Peyer's patch (tissue), 4 donors: ENCODE measurements around the gene GPR146. TPM values are rescaled to one million over a fixed set of nuclear protein-coding genes. Genes with fewer than 3 reads are reported as not detected.
"Not testable (repeated sequence)": the region's sequence is repeated elsewhere in the genome, so short reads cannot be mapped to it uniquely, and the experiment has no call there.

Source experiments
- DNase-seq, 3 donors: peaks; one replicate each; pipeline ENCODE4 v3.0.0-alpha.2; 2017 to 2019
- H3K27ac ChIP-seq, 4 donors: fragments of 200-600 bp; sonication (generic); one replicate each; pipeline ENCODE4 v1.5.1; 2016 to 2019
- H3K27me3 ChIP-seq, 2 donors: fragments of 200-600 bp; sonication (generic); one replicate each; pipeline ENCODE4 v1.5.1; 2019
- H3K36me3 ChIP-seq, 3 donors: fragments of 200-600 bp; sonication (generic); one replicate each; pipeline ENCODE4 v1.5.1; 2016 to 2019
- H3K4me1 ChIP-seq, 4 donors: fragments of 200-600 bp; sonication (generic); one replicate each; pipeline ENCODE4 v1.5.1; 2016 to 2019
- H3K4me3 ChIP-seq, 4 donors: fragments of 200-600 bp; sonication (generic); 1 replicate in 3 of 4; 2 replicates in 1 of 4; pipeline ENCODE4 v1.5.1; 2016 to 2019; ENCODE audit warnings: mild to moderate bottlenecking in 1 of 4
- H3K9me3 ChIP-seq, 4 donors: fragments of 200-600 bp; sonication (generic); one replicate each; pipeline ENCODE4 v1.5.1; 2016 to 2019; ENCODE audit warnings: mild to moderate bottlenecking in 1 of 4
- POLR2A ChIP-seq, 2 donors: fragments of 450-650 bp; IDR thresholded peaks; one replicate each; pipeline ENCODE4 v1.5.1; 2017; ENCODE audit warnings: antibody characterized with exemption in 2 of 2, mild to moderate bottlenecking in 2 of 2, moderate library complexity in 2 of 2
- total RNA-seq, 4 donors: library from RNA; depleted of rRNA; stranded (reverse); fragments of >200 nt; gene quantifications; one replicate each; pipeline ENCODE4 v1.1.0, GENCODE V29; 2016
- TF ChIP-seq, protein P1 (sequence below), 6 experiments: fragments of 450-650 bp in 4 of 6; fragments of 200-600 bp in 2 of 6; sonication (generic) in 1 of 6; IDR thresholded peaks; one replicate each; pipeline ENCODE4 v1.5.1; 2017 to 2019; ENCODE audit warnings: antibody characterized with exemption in 6 of 6, mild to moderate bottlenecking in 3 of 6, moderate library complexity in 1 of 6

Gene GPR146
- total RNA-seq, 4 donors from 2014 or later, result 1.4 to 13.2 (median 4.4) TPM

DNA sequence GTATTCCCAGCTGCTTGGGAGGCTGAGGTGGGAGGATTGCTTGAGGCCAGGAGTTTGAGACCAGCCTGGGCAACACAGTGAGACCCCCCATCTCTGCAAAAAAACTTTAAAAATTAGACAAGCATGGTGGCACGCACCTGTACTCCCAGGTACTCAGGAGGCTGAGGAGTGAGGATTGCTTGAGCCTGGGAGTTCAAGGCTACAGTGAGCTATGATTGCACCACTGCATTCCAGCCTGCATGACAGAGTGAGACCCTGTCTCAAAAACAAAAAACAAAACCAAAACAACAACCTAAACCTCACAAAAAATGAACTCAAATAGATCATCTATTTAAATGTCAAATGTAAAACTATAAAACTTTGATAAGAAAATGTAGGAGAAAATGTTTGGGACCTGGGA lies 4.1 kb upstream of the GPR146 start:
- H3K9me3 ChIP-seq, H3K4me3 ChIP-seq, H3K27ac ChIP-seq, H3K36me3 ChIP-seq, H3K27me3 ChIP-seq, DNase-seq: not testable (repeated sequence)
- peaks cover 0 to 29% (median 2%) of the 10 kb centered on the region in 4 donors for H3K4me1 ChIP-seq

DNA sequence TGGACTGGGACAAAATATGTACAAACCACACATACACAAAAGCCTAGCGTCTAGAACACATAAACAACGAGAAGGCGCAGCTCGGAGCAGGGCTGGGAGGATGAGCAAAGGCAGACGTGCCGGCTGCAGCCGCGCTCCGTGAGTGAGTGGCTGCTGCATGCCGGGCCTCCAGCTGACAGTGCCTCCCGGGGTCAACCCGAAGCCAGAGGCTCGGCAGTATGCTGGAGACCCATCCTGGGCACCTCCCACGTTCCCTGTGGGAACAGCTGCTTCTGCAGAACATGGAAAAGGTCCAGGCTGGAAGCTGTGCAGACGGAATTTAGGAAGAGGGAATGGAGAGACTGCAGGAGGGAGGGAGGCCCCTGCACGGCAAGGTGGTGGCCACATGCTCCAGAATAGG lies 3.6 kb upstream of the GPR146 start:
- no peak for DNase-seq
- Histone ChIP-seq H3K36me3 (no peaks in the 10 kb centered on the region), H3K9me3 (no peaks in the 10 kb centered on the region), H3K4me1 (peaks cover 0 to 35% (median 2%) of the 10 kb centered on the region in 4 donors), H3K27me3 (no peaks in the 10 kb centered on the region), H3K27ac (peak overlapping the region in 1 of 4 donors; percentile 5), H3K4me3 (no peak overlapping the region)
- TF ChIP-seq, protein P1, sequence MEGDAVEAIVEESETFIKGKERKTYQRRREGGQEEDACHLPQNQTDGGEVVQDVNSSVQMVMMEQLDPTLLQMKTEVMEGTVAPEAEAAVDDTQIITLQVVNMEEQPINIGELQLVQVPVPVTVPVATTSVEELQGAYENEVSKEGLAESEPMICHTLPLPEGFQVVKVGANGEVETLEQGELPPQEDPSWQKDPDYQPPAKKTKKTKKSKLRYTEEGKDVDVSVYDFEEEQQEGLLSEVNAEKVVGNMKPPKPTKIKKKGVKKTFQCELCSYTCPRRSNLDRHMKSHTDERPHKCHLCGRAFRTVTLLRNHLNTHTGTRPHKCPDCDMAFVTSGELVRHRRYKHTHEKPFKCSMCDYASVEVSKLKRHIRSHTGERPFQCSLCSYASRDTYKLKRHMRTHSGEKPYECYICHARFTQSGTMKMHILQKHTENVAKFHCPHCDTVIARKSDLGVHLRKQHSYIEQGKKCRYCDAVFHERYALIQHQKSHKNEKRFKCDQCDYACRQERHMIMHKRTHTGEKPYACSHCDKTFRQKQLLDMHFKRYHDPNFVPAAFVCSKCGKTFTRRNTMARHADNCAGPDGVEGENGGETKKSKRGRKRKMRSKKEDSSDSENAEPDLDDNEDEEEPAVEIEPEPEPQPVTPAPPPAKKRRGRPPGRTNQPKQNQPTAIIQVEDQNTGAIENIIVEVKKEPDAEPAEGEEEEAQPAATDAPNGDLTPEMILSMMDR (IDR thresholded peaks at IDR 0.05), result no peak
- no peak for TF ChIP-seq POLR2A (IDR thresholded peaks at IDR 0.05)

DNA sequence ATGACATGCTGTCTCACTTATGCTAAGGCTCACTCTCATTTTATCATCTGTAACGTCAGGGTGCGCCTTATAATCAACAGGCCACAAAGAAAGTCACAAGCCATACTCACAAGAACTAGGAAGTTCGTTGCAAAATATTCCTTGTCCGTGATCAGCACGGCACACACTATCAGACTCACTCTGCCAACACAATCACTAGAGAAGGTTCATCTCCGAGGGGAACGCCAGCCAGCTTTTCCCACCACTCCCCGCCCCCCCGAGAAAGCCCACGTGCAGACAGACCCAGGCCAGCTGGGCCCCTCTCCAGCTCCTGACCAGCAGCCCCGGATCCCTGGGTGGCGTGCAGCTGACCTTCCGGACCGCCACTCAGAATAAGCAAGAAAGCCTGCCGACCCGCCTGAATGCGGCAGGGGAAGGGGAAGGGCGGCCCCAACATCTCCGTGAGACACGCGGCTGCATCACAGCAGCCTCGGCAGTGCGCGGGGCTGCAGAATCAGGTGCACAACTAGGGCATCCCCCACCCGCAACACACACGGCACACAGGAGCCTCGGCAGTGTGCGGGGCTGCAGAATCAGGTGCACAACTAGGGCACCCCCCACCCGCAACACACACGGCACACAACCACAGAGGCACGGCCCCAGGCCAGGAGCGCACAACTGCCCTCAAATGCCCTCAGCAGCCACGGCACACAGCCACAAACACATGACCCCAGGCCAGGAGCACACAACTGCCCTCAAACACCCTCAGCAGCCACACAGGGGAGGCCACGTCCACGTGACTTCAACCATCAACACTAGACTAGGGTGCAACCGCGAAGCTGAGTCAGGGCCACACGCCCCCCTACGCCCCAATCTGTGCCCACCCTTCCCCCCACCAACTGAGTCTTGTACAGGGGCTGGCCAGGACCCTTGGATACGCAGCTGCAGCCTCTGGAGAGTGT lies 2.5 kb upstream of the GPR146 start:
- Histone ChIP-seq H3K27me3 (no peaks in the 10 kb centered on the region), H3K9me3 (no peaks in the 10 kb centered on the region), H3K27ac (peak overlapping the region in 2 of 4 donors; percentile 13 to 35), H3K4me1 (peaks cover 0 to 45% (median 2%) of the 10 kb centered on the region in 4 donors), H3K36me3 (no peaks in the 10 kb centered on the region), H3K4me3 (no peak overlapping the region)
- no peak for TF ChIP-seq POLR2A (IDR thresholded peaks at IDR 0.05)
- TF ChIP-seq, protein P1 (IDR thresholded peaks at IDR 0.05), result no peak
- no peak for DNase-seq

DNA sequence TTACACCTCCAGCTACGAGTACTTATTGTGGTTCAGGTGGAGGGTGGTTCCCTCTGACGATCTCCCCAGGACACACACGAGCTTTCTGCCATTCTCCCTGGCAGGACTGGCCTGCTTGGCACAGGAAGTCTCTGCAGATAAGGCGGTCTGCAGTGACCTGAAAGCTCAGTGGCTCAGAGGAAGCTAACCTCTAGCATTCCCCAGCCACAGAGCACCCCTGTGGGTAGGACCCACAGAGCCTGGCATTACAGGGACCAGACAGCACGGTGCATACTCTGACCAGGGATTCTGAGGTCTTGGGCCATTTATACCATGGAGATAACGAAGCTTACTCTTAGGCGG lies 1.9 kb upstream of the GPR146 start:
- TF ChIP-seq, protein P1 (IDR thresholded peaks at IDR 0.05), result no peak
- TF ChIP-seq POLR2A (IDR thresholded peaks at IDR 0.05), result no peak
- Histone ChIP-seq H3K36me3 (no peaks in the 10 kb centered on the region), H3K4me1 (peaks cover 0 to 49% (median 2%) of the 10 kb centered on the region in 4 donors), H3K9me3 (no peaks in the 10 kb centered on the region), H3K27me3 (no peaks in the 10 kb centered on the region), H3K27ac (no peak overlapping the region), H3K4me3 (no peak overlapping the region)
- DNase-seq, result no peak

DNA sequence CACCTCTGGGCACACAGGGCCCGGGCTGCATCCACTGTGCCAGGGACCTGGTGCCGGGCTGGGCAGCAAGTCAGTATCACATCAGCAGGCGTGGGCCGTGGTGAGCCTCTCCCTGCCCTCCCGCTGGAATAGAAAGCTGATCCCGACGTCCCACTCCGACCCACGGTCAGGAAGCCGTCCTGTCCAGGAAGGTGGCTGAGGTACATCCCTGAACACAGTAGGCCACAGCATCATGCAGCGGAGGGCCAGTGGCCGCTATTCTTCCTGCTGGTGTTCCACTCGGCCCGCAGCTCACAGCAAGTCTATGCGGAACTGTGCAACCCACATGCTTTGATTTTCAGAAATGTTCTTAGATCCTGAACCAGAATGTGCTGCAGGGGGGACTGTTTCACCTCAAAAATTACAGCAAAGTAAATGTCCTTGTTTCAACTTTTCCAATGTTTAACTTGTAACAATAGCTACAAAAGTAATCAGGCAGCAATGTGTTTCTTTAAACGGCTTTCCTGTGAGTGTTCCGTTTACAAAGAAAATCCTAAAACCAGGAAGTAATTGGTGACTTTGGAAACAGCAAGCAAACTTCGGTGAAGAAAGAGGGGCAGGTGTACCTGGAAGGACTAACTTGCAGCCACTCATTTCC lies 676 bp upstream of the GPR146 start:
- Histone ChIP-seq H3K9me3 (no peaks in the 10 kb centered on the region), H3K27me3 (no peaks in the 10 kb centered on the region), H3K4me3 (peak overlapping the region; percentile 65 to 87 (median 82)), H3K27ac (peak overlapping the region; percentile 69 to 92 (median 84)), H3K4me1 (peaks cover 0 to 49% (median 2%) of the 10 kb centered on the region in 4 donors), H3K36me3 (no peaks in the 10 kb centered on the region)
- TF ChIP-seq, protein P1 (IDR thresholded peaks at IDR 0.05), result no peak
- TF ChIP-seq POLR2A (IDR thresholded peaks at IDR 0.05), result no peak
- DNase-seq, result no peak
